Measurements from ENCODE around the gene PRSS27. TPM values are rescaled to one million over a fixed set of nuclear protein-coding genes. Genes with fewer than 3 reads are reported as not detected.

PRSS27 gene
- total RNA-seq, 2 donors from 2014 or later: 3.7 to 4.2 TPM

- WGBS, 2 experiments (ENCODE audit: insufficient coverage in 1 of 2, insufficient read length in 1 of 2): 89 to 100% methylated on average over 1 to 14 of the region's 14 CpGs
- H3K9me3 ChIP-seq (ENCODE audit: control insufficient read depth, low read length): no peaks in the 10 kb centered on the region
- H3K27ac ChIP-seq (ENCODE audit: low read depth, low read length): no peak overlapping the region
- Mint-ChIP-seq H3K9me3 (no peaks in the 10 kb centered on the region), H3K27me3 (ENCODE audit: insufficient read depth) (peaks cover 5% of the 10 kb centered on the region), H3K4me1 (no peaks in the 10 kb centered on the region), H3K27ac (no peak overlapping the region), H3K36me3 (ENCODE audit: low read depth) (peaks cover 14% of the 10 kb centered on the region), H3K4me3 (no peak overlapping the region)
- no peaks in the 10 kb centered on the region for H3K27me3 ChIP-seq (ENCODE audit: control insufficient read depth, insufficient read depth, low read length, poor library complexity, severe bottlenecking)
- no peak overlapping the region for H3K9ac ChIP-seq (ENCODE audit: extremely low read depth, low read length, poor library complexity, severe bottlenecking)
- no peak for TF ChIP-seq CTCF (conservative IDR thresholded peaks at IDR 0.05)
- no peaks in the 10 kb centered on the region for H3K4me1 ChIP-seq (ENCODE audit: control insufficient read depth, insufficient read depth, low read length)
- no peak overlapping the region for H3K4me3 ChIP-seq (ENCODE audit: low read length)
- H3K36me3 ChIP-seq (ENCODE audit: control insufficient read depth, insufficient read depth, low read length): peaks cover 7% of the 10 kb centered on the region
- no peak for DNase-seq
Measured at GRCh38 chr16:2712063-2712441, 8.0 kb downstream of the PRSS27 start.

GRCh38 chr16:2711370-2712062 is 8.5 kb downstream of the PRSS27 start:
- Histone ChIP-seq H3K9me3 (ENCODE audit: control insufficient read depth, low read length) (no peaks in the 10 kb centered on the region), H3K27me3 (ENCODE audit: control insufficient read depth, insufficient read depth, low read length, poor library complexity, severe bottlenecking) (no peaks in the 10 kb centered on the region), H3K4me1 (ENCODE audit: control insufficient read depth, insufficient read depth, low read length) (no peaks in the 10 kb centered on the region), H3K4me3 (ENCODE audit: low read length) (no peak overlapping the region), H3K9ac (ENCODE audit: extremely low read depth, low read length, poor library complexity, severe bottlenecking) (no peak overlapping the region), H3K27ac (ENCODE audit: low read depth, low read length) (no peak overlapping the region), H3K36me3 (ENCODE audit: control insufficient read depth, insufficient read depth, low read length) (peaks cover 7% of the 10 kb centered on the region)
- Mint-ChIP-seq H3K4me3 (no peak overlapping the region), H3K4me1 (no peaks in the 10 kb centered on the region), H3K27ac (no peak overlapping the region), H3K27me3 (ENCODE audit: insufficient read depth) (peaks cover 5% of the 10 kb centered on the region), H3K36me3 (ENCODE audit: low read depth) (peaks cover 14% of the 10 kb centered on the region), H3K9me3 (no peaks in the 10 kb centered on the region)
- DNase-seq: no peak
- no peak for TF ChIP-seq CTCF (conservative IDR thresholded peaks at IDR 0.05)
- WGBS, 2 experiments (ENCODE audit: insufficient coverage in 1 of 2, insufficient read length in 1 of 2): 89 to 90% methylated on average over 9 to 22 of the region's 22 CpGs

- 87 to 94% methylated on average over 4 to 11 of the region's 11 CpGs for WGBS, 2 experiments (ENCODE audit: insufficient coverage in 1 of 2, insufficient read length in 1 of 2)
- Mint-ChIP-seq H3K36me3 (ENCODE audit: low read depth) (peaks cover 14% of the 10 kb centered on the region), H3K4me1 (no peaks in the 10 kb centered on the region), H3K27ac (no peak overlapping the region), H3K4me3 (no peak overlapping the region), H3K27me3 (ENCODE audit: insufficient read depth) (peaks cover 3% of the 10 kb centered on the region), H3K9me3 (no peaks in the 10 kb centered on the region)
- Histone ChIP-seq H3K4me3 (ENCODE audit: low read length) (no peak overlapping the region), H3K36me3 (ENCODE audit: control insufficient read depth, insufficient read depth, low read length) (peaks cover 7% of the 10 kb centered on the region), H3K27ac (ENCODE audit: low read depth, low read length) (peak overlapping the region; percentile 57), H3K27me3 (ENCODE audit: control insufficient read depth, insufficient read depth, low read length, poor library complexity, severe bottlenecking) (no peaks in the 10 kb centered on the region), H3K9me3 (ENCODE audit: control insufficient read depth, low read length) (no peaks in the 10 kb centered on the region), H3K4me1 (ENCODE audit: control insufficient read depth, insufficient read depth, low read length) (no peaks in the 10 kb centered on the region), H3K9ac (ENCODE audit: extremely low read depth, low read length, poor library complexity, severe bottlenecking) (no peak overlapping the region)
- DNase-seq: no peak
- no peak for TF ChIP-seq CTCF (conservative IDR thresholded peaks at IDR 0.05)
Measured at GRCh38 chr16:2710711-2711231, 9.3 kb downstream of the PRSS27 start.

Data from endodermal cell (in vitro differentiated cells).